Amniotic epithelial cell (primary cell): ENCODE measurements around the gene SLC6A2.
"Not testable (repeated sequence)": the region's sequence is repeated elsewhere in the genome, so short reads cannot be mapped to it uniquely, and the experiment has no call there.

Source experiments
- DNase-seq: peaks from one replicate; pipeline ENCODE4 v3.0.0-alpha.2; 2010; ENCODE audit warnings: low read depth

The SLC6A2 gene

DNA sequence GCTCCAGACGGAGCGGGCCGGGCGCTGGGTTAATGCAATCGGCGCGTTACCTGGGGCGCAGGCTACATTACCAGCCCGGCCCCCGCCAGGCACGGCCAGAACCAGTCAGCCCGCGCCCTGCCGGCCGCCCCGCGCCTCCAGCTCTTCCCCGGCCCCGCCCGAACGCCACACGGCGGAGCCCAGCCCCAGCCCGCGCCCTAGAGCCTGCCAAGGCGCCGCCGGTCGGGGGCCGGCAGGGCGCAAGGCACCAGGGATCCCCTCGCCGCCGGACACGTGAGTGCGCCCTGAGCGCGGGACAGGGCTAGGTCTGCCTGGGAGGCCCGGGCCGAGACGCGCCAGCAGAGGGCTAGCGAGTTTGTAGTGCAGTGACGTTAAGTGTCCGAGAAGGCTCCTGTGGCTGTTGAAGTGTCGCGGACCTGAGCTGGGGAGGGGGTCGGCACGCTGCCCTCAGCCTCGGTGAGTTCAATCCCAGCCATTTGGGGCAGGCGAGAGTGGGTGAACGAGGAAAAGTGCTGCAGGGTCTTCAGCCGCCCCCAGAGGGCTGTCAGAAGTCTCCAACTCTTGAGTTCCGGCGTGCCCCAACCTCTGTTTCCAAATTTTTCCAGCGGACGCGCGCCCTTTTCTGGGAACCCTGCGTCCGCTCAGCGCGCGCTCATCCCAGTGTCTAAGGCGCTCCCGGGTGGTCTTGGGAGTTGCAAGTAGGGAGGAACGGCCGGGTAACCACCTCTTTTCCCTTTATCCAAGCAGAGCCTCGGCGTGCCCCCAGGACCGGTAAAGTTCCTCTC, at the start of gene SLC6A2:
SLC6A2 (plus strand) TSS at position 92 of the 785 bp plus-strand sequence. CDS start 707 bp downstream, outside the sequence.
- DNase-seq, result no peak

DNA sequence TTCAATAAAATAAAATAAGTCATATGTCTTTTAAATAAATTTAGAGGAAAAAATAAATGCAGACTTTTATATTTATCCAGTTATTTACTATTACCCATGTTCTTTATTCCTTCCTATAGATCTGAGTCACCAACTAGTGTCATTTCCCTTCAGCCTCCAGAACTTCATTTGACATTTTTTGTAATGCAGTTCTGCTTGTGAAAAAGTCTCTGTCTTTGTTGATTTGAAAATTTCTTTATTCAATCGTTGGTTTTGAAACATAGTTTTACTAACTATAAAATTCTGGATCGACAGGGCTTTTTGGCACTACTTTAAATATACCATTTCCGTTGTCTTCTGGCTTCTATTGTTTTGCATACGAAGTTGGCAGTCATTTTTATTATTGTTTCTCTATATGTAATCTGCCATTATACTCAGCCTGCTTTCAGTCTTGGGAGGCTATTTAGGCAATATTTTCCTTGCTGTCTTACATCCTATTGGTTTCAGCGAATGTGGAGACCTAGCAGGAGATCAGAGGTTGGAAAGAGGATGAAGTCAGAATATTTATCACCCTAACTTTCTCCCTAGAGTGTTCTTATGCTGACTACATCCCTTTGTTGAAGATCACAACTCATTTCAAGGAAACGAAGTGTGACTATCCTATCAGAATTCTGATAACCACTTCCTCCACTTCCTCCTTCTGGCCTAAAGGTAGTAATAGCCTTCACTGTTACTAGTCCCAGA, 42.0 kb upstream of the SLC6A2 start:
- DNase-seq, result no peak

DNA sequence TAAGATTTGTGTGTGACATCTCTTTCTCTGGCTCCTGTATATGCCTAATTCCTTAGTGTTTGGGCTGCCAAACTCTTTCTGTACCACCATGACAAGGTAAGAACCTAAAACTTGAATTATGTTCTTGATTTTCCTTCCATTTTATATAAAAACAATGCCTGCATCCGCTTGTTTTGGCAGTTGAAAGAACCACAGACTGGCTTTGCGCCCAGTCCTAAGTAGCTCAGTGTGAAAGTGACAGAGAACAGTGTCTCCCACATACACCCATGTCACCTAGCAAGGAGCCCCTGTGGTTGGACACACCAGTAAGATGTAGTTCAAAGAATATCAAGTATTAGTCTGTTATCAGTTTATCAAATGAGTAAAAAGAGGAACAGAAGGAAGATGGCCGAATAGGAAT, 40.7 kb upstream of the SLC6A2 start:
- DNase-seq, result no peak

DNA sequence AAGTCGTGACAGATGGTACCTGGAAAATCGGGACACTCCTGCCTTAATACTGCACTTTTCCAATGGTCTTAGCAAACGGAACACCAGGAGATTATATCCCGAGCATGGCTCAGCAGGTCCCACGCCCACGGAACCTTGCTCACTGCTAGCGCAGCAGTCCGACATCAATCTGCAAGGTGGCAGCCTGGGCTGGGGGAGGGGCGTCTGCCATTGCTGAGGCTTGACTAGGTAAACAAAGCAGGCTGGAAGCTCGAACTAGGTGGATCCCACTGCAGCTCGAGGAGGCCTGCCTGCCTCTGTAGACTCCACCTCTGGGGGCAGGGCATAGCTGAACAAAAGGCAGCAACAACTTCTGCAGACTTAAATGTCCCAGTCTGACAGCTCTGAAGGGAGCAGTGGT, 40.1 kb upstream of the SLC6A2 start:
- DNase-seq, result not testable (repeated sequence)

DNA sequence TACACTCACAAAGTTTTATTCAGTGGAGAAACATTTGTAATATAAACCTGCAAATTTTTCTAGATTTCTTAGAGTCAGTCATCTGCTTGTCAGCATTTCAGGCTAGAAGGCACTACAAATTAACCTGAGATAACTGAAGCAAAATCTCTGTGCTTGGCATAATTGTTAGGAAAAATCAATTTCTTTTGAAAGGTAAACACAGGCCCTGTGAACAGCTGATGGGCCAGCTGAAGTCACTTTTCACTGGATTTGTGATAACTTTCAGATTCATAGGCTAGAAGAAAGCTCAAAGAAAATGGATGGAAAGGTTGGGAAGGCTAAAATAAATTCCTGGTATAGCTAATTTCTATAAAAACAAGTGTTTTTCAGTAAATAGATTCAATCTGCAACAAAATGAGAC, 34.0 kb upstream of the SLC6A2 start:
- DNase-seq, result no peak

DNA sequence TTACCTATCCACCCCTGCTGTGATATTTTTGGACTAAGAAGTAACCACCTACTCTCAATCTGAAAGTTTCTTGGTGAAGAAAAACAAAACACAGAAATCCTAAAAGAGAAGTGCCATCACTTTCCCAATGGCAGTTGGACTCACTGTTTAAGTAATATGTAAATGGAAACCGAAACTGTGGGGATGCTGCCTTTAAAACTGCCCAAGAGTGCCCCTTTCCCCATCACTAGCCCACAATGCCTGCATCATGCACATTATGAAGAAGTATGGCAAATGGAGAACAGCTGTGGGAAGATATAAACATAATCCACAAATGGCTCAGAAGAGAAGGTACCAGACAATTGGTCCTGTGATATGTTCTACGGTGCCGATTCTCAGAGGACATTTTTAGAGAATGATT, 33.5 kb upstream of the SLC6A2 start:
- no peak for DNase-seq

DNA sequence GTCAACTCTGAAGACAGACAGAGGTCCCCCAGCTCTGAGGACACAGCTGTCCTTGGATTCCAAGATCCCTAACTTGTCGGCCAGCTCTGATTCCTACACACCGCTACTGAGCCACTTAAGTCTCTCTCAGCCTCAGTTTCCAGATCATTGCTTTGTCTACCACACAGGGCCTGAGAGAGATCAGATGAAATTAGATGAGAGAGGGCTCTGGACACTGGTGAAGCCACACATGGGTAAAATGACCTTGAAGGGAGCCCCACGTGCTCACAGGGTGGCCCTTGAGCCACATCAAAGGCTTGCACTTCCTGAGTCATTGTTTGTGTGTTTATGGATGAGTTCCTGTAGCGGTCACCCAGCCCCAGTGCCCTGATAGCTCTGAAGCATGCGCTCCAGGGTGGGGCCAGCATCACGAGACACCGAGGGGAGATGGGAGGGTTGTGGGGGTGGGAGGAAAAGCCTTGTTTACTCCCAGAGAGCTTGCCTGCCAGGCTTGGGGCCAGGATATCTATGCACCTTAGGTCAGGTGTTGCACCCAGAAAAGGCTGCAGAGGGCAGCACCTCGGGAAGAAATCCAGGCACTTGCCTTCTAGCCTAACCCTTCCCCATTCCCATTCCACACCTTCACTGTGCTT, 32.7 kb upstream of the SLC6A2 start:
- no peak for DNase-seq

DNA sequence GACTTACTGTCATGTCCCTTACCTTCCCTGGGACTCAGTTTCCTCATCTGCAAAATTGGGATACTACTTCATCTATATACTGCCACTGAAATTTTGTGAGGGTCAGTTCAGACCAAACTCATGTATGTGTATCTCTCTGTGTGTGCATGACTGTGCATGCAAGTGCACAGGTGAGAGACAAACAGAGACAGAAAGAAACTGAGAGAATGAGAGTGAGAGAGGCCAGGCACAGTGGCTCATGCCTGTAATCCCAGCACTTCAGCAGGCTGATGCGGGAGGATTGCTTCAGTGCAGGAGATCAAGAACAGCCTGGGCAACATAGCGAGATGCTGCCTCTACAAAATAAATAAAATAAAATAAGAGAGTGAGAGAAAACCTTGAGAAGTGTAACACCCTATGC, 32.1 kb upstream of the SLC6A2 start:
- DNase-seq, result no peak

DNA sequence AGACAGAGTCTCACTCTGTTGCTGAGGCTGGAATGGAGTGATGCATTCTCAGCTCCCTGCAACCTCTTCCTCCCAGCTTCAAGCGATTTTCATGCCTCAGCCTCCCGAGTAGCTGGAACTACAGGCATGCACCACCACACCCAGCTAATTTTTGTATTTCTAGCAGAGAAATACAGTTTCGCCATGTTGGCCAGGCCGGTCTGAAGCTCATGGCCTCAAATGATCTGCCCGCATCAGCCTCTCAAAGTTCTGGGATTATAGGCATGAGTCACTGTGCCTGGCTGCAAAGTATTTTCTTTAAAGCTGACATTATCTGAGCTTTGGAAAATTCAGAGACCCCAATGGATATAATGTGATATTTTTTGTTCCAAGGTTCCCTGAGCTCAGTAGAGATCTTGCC, 31.1 kb upstream of the SLC6A2 start:
- DNase-seq, result no peak

DNA sequence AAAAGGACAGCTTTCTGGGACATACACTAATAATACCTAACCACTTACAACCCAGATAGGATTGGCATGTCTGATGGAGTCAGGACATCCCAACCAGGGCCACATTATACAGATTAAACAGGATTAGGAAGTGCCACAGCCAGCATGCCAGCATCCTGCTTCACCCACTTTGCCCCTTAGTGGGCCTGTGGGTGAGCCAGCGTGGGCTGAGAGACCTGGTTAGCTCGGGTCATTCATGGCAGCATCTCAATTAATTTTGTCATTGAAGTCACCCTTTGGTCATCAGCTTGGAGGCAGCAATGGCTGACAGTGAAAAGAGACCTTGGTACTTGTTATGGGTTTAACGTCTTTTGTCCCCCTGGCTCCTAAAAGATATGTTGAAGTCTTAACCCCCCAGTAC, 29.9 kb upstream of the SLC6A2 start:
- no peak for DNase-seq

DNA sequence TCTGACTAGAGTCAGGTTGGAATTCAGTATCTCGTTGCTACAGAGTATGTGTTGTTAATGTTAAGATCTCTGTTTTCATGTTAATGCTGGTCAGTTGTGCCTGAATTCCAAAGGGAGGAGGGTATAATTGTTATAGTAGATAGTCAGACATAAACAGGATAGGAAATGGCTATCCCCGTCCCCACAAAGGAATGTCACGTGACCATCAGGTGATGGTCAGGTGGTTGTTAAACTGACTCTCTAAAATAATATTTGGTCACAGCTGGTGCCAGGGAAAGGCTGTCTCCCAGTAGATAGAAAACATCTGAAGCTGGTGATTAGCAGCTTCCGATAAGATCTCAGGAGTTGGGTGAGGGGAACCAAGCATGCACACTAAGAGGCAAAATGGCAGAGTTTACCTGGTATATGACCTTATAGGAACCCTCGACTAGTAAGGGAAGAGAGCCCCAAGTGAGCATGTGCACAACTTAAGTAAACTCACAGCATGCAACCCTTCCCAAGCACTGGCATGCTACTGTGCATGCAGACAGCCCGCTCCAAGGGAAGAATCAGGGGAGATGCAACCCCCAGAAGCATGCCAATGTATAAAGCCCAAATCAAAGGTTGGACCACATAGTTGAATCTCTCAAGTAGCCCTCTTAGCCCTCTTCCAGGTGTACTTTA, 27.4 kb upstream of the SLC6A2 start:
- no peak for DNase-seq

DNA sequence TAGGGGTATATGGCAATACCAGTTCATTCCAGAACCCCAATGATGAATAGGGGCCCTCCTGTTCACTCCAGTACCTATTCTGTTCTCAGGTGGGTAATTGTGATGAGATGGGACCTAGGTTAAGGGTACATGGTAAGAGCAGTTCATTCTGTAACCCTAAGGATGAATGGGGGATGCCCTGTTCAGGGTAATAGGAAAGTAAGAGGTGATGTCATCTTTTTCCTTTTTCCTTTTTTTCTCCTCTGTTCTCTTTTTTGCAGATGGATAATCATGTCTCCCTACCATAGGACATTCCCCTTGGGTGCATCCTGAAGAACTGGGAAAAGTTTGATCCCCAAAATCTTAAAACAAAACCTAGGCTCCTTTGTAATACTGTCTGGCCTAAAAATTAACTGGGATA, 25.0 kb upstream of the SLC6A2 start:
- no peak for DNase-seq

DNA sequence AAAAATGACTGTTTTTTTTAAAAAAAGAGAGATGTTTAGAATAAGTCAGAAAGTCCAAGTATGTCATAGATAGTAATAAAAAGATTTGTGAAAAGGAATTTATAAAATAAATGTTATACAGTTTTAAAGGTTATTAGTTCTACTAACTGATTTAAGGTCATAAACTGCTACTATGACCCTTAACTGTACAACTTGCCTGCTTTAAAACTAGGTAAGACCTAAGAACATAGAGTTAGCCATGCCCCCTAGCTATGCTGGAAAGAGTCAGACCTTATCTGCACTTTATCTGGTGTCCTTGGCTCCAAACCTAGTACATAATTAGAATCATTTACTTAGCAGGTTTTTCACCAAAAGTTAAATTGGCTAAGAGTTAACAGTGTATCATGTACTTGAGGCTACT, 23.5 kb upstream of the SLC6A2 start:
- no peak for DNase-seq

DNA sequence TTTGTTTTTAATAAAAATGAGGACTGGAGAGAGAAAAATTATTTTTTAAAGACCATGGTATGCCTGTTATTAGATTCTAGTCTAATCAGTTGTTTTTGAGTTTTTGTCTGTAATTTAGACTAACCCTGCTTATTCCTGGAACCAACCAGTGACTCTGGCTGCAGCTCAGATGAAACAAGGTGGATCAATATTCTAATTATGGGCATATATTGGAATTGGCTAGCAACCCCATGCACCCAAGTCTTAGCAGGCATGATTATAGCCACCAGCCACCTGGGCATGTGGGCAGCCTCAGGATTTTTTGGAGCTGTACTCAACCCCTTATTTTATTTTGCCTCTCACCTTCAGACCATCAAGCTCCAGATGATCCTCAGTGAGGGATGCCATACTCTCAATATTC, 21.6 kb upstream of the SLC6A2 start:
- no peak for DNase-seq

DNA sequence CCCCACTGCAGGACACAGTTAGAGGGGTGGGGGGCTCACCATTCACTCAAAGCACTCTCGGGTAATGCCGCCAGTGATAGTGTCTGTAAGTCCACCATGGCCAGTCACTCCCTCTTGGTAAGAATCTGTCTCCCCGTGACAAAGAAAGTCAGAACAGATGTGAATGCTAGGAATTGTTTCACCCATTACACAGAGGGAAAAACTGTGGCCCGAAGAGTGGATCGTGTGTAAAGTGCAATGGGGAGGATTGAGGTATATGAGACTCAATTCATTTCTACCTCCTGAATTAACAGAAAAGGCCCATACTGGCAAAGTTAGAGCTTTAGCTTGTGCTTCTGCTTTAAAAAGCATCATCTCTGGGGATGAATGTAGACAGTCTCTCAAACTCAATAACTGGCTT, 17.5 kb upstream of the SLC6A2 start:
- no peak for DNase-seq

DNA sequence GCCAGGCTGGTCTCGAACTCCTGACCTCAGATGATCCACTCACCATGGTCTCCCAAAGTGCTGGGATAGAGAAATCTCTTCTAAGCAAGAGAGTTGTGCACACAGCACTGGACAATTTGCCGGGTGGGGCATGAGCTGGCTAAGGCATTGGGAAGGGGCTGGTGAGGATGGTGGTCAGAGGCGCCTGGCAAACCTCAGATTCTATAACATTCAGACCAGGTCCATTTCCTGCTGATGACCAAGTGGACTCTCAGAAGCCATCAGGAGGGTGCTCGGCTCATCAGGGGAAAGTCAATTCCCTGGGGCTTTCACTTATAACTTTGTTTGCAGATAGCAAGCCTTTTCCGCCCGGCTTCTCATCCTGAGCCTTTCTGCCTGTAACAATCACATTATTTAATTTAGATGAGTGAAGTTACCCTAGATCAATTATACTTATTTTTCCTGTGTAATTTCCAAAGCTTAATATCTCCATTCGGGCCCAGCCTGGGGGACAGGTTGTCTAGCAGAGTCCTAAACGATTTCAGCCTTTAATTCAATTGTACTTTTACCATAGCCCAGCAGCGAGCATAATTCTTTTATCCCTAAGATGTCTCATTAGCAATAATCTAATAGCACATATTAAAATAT, 15.0 kb upstream of the SLC6A2 start:
- no peak for DNase-seq

DNA sequence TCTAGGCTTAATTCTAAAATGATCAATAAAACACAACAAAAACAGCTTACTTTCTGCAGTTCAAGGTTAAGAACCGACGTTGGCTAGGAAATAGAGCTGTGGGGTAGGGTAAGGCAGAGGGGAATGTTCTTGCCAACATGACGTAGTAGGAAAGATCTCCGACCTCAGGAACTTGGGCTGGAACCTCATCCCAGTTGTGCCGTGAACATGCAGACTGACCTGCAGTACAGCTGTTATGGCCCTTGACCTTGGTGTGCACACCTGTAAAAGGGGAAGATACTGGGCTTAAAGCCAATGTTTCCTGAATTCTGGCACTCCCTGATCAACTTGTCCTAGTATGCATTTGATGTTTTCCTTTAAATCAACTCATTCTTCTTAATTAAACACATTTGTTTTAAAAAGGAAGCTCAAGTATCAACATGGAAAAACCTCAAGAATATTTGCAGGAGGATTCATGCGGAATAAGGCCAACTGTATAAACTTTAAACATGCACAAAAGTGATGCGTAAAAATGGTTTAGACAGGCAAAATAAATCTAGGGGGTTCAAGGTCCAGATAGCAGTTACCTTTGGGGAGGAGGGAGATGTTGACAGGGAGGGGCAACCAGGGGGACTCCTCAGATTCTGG, 14.2 kb upstream of the SLC6A2 start:
- no peak for DNase-seq

DNA sequence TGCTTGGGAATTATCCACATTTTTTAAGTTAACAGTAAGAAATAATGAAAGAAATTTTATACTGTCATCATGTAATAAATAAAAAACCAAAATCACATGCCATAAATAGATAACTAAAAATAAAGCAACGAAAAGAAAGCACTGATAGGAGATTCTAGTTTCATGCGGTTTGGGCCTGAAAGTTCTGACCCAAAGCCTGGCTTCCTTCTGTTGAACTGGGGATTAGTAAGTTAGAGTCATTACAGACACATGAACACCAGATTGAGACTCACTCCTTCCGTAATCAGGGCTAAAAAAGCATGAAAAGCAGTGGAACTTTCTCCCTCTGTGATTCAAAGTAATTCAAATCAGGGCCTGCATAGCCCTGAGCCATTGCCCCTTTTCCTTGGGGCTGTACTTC, 13.2 kb upstream of the SLC6A2 start:
- no peak for DNase-seq

DNA sequence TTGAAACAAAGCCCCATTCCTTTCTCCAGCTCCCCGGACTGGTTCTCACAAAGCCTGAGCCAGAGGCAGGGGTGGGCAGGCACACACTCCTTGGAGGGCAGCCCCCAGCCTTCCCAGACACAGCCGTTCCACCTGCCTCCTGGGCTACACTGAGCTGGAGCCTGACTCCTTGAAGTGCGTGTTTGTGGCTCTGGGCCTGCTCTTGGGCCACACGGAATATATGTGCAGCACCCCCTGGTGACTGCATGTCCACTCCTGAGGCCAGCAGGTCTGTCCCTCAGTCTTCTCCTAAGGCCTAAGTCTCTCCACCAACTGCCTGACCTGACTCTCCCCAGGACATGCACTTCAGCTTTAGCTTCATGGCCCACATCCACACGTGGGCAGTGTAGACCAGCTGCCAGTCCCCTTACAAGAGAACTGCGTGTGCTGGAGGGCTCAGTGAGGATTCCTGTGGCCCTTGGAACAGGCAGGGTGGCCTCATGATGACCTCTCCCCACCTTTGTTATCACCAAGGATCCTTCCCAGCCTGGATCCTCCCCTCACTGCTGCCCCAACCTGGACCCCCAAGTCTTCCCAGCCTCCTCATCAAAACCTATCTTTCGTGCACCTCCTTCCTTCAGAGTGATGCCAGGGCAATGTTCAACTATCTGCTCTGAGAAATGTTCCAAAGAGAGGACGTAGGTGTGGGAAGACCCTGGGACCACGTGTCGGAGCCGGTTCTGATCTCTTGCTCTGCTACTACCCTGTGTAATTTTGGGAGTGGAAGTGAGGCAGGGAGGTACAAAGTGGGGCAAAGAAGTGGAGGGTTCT, 12.4 kb upstream of the SLC6A2 start:
- DNase-seq, result peak; percentile 1

DNA sequence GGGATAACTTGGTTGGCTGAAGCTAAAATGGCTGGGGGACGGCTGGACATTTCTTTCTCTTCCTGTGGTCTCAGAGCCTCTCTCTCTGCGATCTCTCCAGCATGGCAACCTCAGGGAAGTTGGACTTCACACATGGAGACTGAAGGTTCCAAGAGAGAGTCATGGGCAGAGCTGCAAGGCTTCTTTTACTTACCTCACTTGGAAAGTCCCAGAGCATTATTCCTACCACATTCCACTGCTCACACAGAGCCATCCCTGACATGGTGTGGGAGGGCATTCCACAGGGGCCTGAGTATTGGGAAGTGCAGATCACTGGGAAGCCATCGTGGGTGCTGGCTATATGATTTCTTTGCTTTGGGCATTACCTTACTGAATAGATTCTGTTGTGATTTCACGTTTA, 9.8 kb upstream of the SLC6A2 start:
- DNase-seq, result no peak

DNA sequence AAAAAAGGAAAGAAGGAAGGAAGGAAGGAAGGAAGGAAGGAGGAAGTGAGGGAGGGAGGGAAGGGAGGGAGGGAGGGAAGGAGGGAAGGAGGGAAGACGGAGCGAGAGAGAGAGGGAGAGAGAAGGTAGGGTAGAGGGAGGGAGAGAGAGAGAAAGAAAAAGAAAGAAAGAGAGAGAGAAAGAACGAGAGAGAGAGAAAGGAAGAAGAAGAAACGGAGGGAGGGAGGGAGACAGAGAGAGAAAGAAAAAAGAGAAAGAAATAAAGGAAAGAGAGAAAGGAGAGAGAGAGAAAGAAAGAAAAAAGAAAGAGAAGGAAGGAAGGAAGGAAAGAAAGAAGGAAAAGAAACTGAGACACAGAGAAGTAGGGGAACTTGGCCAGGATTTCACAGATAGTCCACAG, 8.4 kb upstream of the SLC6A2 start:
- no peak for DNase-seq
